Endothelial cell of umbilical vein (primary cell): Measurements from ENCODE around the gene ADCY3. TPM values are rescaled to one million over a fixed set of nuclear protein-coding genes. Genes with fewer than 3 reads are reported as not detected.

Experiments
- BruUV-seq: library from RNA; stranded (reverse); fragments of 400-500 nt; replicated peaks from 2 replicates; lab custom pipeline; 2021; lab: Mats Ljungman, UMichigan
- CTCF ChIA-PET: fragments of 300-600, 350-600 bp; sonication (Branson Sonifier 250); formaldehyde crosslinking; loops from one replicate; lab custom pipeline; 2021; ENCODE audit warnings: antibody characterized with exemption, inconsistent platforms; lab: Charles Lee
- POLR2A ChIA-PET: fragments of 300-600, 350-600 bp; sonication (Branson Sonifier 250); formaldehyde crosslinking; loops from one replicate; lab custom pipeline; 2021; ENCODE audit warnings: antibody characterized with exemption, inconsistent platforms; lab: Charles Lee
- DNase-seq: peaks from one replicate; pipeline ENCODE4 v3.0.0-alpha.2; 2011; ENCODE audit warnings: low read depth, low spot score
- FAIRE-seq: peaks from 2 replicates; lab custom pipeline; 2011; peaks lifted over from hg19 to GRCh38; lab: Jason Lieb, UNC
- H2AFZ ChIP-seq: 2 replicates; pipeline ENCODE4 v1.6.0; 2012; ENCODE audit warnings: low read depth, low read length, control low read depth, inconsistent platforms
- H3K27ac ChIP-seq: 2 replicates; pipeline ENCODE4 v1.5.1; 2011; ENCODE audit warnings: low read depth, mild to moderate bottlenecking, control low read depth, low read length, moderate library complexity; ENCODE audit not compliant: insufficient read depth
- H3K27me3 ChIP-seq, 2 experiments: 2 replicates each; pipeline versions ENCODE4 v1.6.0 to v1.6.1; 2011; ENCODE audit warnings: low read length in 2 of 2, mixed read lengths in 1 of 2; ENCODE audit not compliant: control insufficient read depth in 2 of 2, insufficient read depth in 2 of 2
- H3K36me3 ChIP-seq, 2 experiments: 2 replicates in 1 of 2; 3 replicates in 1 of 2; pipeline ENCODE4 v1.5.1; 2011; ENCODE audit warnings: low read length in 2 of 2, mild to moderate bottlenecking in 1 of 2, moderate library complexity in 1 of 2; ENCODE audit not compliant: control insufficient read depth in 2 of 2, insufficient read depth in 2 of 2; ENCODE audit errors: extremely low read depth in 1 of 2
- H3K4me1 ChIP-seq: 3 replicates; pipeline ENCODE4 v1.5.1; 2011; ENCODE audit warnings: mild to moderate bottlenecking, low read length; ENCODE audit not compliant: control insufficient read depth, insufficient read depth; ENCODE audit errors: extremely low read depth
- H3K4me2 ChIP-seq: 2 replicates; pipeline ENCODE4 v1.6.1; 2011; ENCODE audit warnings: low read length, control low read depth, mixed read lengths; ENCODE audit not compliant: insufficient read depth
- H3K4me3 ChIP-seq, 3 experiments: fragments of 200-600 bp in 1 of 3; sonication (generic), shearing (Covaris generic) in 1 of 3; replicated peaks in 1 of 3; 2 replicates each; pipeline ENCODE4 v1.5.1; 2011 to 2016; ENCODE audit warnings: control low read depth in 3 of 3, low read length in 3 of 3, mild to moderate bottlenecking in 2 of 3, inconsistent platforms in 1 of 3, low read depth in 1 of 3, moderate library complexity in 1 of 3; ENCODE audit not compliant: insufficient read depth in 1 of 3
- H3K79me2 ChIP-seq: 2 replicates; pipeline ENCODE4 v1.6.0; 2012; ENCODE audit warnings: low read length, inconsistent platforms; ENCODE audit not compliant: control insufficient read depth, insufficient read depth
- H3K9ac ChIP-seq: replicated peaks from 2 replicates; pipeline ENCODE3; 2011; ENCODE audit warnings: low read length, control low read depth; ENCODE audit not compliant: insufficient read depth; ENCODE audit errors: extremely low read depth
- H3K9me1 ChIP-seq: replicated peaks from 3 replicates; pipeline ENCODE4 v1.6.0; 2011; ENCODE audit warnings: mild to moderate bottlenecking, low read length; ENCODE audit not compliant: control insufficient read depth, insufficient read depth; ENCODE audit errors: extremely low read depth
- H3K9me3 ChIP-seq: replicated peaks from 2 replicates; pipeline ENCODE4 v1.5.1; 2012; ENCODE audit warnings: low read length, inconsistent platforms; ENCODE audit not compliant: control insufficient read depth, insufficient read depth
- H4K20me1 ChIP-seq: replicated peaks from 2 replicates; pipeline ENCODE3; 2011; ENCODE audit warnings: mild to moderate bottlenecking, low read length; ENCODE audit not compliant: control insufficient read depth, insufficient read depth; ENCODE audit errors: extremely low read depth
- EZH2 ChIP-seq: IDR thresholded peaks from 2 replicates; pipeline ENCODE4 v1.6.1; 2012; ENCODE audit warnings: borderline replicate concordance, low read depth, mild to moderate bottlenecking, moderate library complexity, low read length, inconsistent platforms; ENCODE audit not compliant: severe bottlenecking
- FOS ChIP-seq: IDR thresholded peaks from 2 replicates; pipeline ENCODE4 v1.6.1; 2011; ENCODE audit warnings: mild to moderate bottlenecking, low read length, moderate library complexity, borderline replicate concordance; ENCODE audit not compliant: insufficient read depth
- GATA2 ChIP-seq: IDR thresholded peaks from 2 replicates; pipeline ENCODE4 v1.7.0; 2011; ENCODE audit warnings: low read depth, mild to moderate bottlenecking, moderate library complexity, mixed read lengths, low read length; ENCODE audit not compliant: insufficient read length, insufficient read depth
- MAX ChIP-seq: IDR thresholded peaks from 2 replicates; pipeline ENCODE4 v1.6.1; 2011; ENCODE audit not compliant: insufficient read depth, insufficient read length
- MYC ChIP-seq: IDR thresholded peaks from one replicate; pipeline ENCODE4 v1.6.1; 2011; ENCODE audit warnings: mild to moderate bottlenecking, low read depth, low read length
- POLR2A ChIP-seq: IDR thresholded peaks from 2 replicates; pipeline ENCODE4 v1.6.1; 2012; ENCODE audit warnings: low read depth, mild to moderate bottlenecking, control low read depth, low read length
- POLR2AphosphoS5 ChIP-seq: IDR thresholded peaks from 2 replicates; pipeline ENCODE4 v1.6.1; 2012; ENCODE audit warnings: low read depth, mild to moderate bottlenecking, control low read depth, low read length, moderate library complexity; ENCODE audit not compliant: insufficient read depth
- dilution Hi-C: fragments of 300-500 bp; cut with MboI; formaldehyde crosslinking; loops from one replicate; pipeline ENCODE4 v1.15.0; 2019; ENCODE audit warnings: low sequenced_read_pairs; ENCODE audit not compliant: extremely low pct_ligation_motif_present
- intact Hi-C: fragments of 100-400 bp; cut with micrococcal nuclease; formaldehyde crosslinking; loops from one replicate; pipeline ENCODE4 v1.10.0; 2022
- polyA plus RNA-seq, 4 experiments: library from polyadenylated mRNA; depleted of rRNA in 3 of 4; stranded (reverse) in 3 of 4; unstranded in 1 of 4; fragments of >200 nt; gene quantifications; 2 replicates each; pipeline versions ENCODE4 v1.2.1 to v1.2.3, GENCODE V29; 2011 to 2012; ENCODE audit warnings: missing spikeins in 1 of 4
- total RNA-seq: library from RNA; stranded (reverse); gene quantifications from 2 replicates; pipeline ENCODE4 v1.2.3, GENCODE V29; 2021
- TF ChIP-seq, protein P1 (sequence below), 2 donors: IDR thresholded peaks; 1 replicate in 1 of 2; 2 replicates in 1 of 2; pipeline ENCODE4 v1.5.1; 2011; ENCODE audit warnings: low read length in 2 of 2, mild to moderate bottlenecking in 2 of 2, moderate library complexity in 2 of 2, control low read depth in 1 of 2, inconsistent platforms in 1 of 2, low read depth in 1 of 2; ENCODE audit not compliant: insufficient read depth in 1 of 2; ENCODE audit errors: extremely low read depth in 1 of 2

The ADCY3 gene
- total and polyA plus RNA-seq, 2 donors (not counting 3 experiments of a cell fraction or from before 2014, with no cell fraction given): 54.0 to 61.3 TPM

GRCh38 chr2:24947561-24948157, 27.6 kb upstream of the ADCY3 start:
- POLR2A ChIA-PET: no interaction called here
- no TSS peak for BruUV-seq
- no peaks in the 10 kb centered on the region for H4K20me1 ChIP-seq
- H3K4me3 ChIP-seq: no peak overlapping the region
- DNase-seq (no peak), FAIRE-seq (no peak)
- H3K4me1 ChIP-seq: no peaks in the 10 kb centered on the region
- no peaks in the 10 kb centered on the region for H3K9me3 ChIP-seq
- TF ChIP-seq, protein P1, sequence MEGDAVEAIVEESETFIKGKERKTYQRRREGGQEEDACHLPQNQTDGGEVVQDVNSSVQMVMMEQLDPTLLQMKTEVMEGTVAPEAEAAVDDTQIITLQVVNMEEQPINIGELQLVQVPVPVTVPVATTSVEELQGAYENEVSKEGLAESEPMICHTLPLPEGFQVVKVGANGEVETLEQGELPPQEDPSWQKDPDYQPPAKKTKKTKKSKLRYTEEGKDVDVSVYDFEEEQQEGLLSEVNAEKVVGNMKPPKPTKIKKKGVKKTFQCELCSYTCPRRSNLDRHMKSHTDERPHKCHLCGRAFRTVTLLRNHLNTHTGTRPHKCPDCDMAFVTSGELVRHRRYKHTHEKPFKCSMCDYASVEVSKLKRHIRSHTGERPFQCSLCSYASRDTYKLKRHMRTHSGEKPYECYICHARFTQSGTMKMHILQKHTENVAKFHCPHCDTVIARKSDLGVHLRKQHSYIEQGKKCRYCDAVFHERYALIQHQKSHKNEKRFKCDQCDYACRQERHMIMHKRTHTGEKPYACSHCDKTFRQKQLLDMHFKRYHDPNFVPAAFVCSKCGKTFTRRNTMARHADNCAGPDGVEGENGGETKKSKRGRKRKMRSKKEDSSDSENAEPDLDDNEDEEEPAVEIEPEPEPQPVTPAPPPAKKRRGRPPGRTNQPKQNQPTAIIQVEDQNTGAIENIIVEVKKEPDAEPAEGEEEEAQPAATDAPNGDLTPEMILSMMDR (IDR thresholded peaks at IDR 0.05; ENCODE audit: extremely low read depth in 1 of 2, insufficient read depth in 1 of 2, low read depth in 1 of 2, low read length in 2 of 2): no peak
- TF ChIP-seq POLR2AphosphoS5: no peak
- no peak for TF ChIP-seq GATA2
- no peak for TF ChIP-seq MYC
- no peak for TF ChIP-seq EZH2
- TF ChIP-seq POLR2A: no peak
- TF ChIP-seq FOS: no peak
- TF ChIP-seq MAX: no peak
- H3K79me2 ChIP-seq: no peaks in the 10 kb centered on the region
- H3K9me1 ChIP-seq: no peaks in the 10 kb centered on the region
- no peak overlapping the region for H2AFZ ChIP-seq
- no peak overlapping the region for H3K4me2 ChIP-seq
- H3K36me3 ChIP-seq: peaks cover 0 to 3% of the 10 kb centered on the region in 2 experiments
- no peak overlapping the region for H3K9ac ChIP-seq
- H3K27ac ChIP-seq: no peak overlapping the region
- H3K27me3 ChIP-seq: no peaks in the 10 kb centered on the region
- CTCF ChIA-PET: interaction anchor here (1.1 to 1.6 kb wide), 2 partner anchors 10 to 28 kb away, joined by 5 to 7 read pairs; no protein-coding TSS in a partner anchor
- intact Hi-C loops: no loop called here
- dilution Hi-C loops: no loop called here
